HFF-Myc (cell line): ENCODE results near the gene RNF208.

Experiments used
- DNase-seq: peaks from one replicate; pipeline ENCODE4 v3.0.0-alpha.2; 2011; ENCODE audit warnings: low read depth; ENCODE audit errors: extremely low read depth
- H3K4me3 ChIP-seq: replicated peaks from 2 replicates; pipeline ENCODE4 v1.5.1; 2011; ENCODE audit warnings: low read depth, mild to moderate bottlenecking, control low read depth, low read length
- TF ChIP-seq, protein P1 (sequence below): IDR thresholded peaks from 2 replicates; pipeline ENCODE4 v1.5.1; 2012; ENCODE audit warnings: mild to moderate bottlenecking, low read depth, low read length, control low read depth; ENCODE audit errors: missing control alignments

Gene RNF208

DNA sequence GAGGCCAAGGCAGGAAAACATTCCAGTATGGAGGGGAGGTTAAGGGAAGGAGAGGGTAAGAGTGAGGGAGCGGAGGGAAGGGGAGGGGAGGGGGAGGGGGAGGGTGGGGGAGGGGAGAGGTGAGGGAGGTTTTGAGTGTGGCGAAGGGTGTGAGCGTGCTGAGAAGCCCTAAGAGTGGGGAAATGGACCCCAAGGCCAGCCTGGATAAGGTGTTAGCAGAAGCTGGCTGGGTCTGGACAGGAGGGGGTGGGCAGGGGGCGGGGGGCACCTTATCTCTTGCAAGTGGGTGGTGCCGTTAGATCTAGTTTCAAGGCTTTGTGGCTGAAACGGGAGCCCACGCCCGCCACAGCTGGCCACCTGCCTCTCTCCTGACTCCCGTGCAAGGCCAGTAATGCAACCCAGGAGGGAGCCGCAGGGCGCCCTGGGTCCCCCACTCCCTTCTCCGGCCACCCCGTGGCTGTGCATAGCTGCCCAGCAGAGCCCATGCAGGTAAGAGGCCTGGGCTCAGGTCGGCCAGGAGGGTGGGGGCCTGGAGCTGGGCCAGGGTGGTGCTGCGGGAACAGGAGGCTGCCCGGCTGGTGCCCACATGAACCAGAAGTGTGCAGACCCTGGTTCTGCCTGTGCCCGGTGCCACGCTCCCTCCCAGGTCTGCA lies 5.9 kb upstream of the RNF208 start:
- TF ChIP-seq, protein P1, sequence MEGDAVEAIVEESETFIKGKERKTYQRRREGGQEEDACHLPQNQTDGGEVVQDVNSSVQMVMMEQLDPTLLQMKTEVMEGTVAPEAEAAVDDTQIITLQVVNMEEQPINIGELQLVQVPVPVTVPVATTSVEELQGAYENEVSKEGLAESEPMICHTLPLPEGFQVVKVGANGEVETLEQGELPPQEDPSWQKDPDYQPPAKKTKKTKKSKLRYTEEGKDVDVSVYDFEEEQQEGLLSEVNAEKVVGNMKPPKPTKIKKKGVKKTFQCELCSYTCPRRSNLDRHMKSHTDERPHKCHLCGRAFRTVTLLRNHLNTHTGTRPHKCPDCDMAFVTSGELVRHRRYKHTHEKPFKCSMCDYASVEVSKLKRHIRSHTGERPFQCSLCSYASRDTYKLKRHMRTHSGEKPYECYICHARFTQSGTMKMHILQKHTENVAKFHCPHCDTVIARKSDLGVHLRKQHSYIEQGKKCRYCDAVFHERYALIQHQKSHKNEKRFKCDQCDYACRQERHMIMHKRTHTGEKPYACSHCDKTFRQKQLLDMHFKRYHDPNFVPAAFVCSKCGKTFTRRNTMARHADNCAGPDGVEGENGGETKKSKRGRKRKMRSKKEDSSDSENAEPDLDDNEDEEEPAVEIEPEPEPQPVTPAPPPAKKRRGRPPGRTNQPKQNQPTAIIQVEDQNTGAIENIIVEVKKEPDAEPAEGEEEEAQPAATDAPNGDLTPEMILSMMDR, result no peak

GRCh38 chr9:137227054-137227852 lies 5.2 kb upstream of the RNF208 start, which contains the start of gene RNF224:
Gene RNF224 (plus strand): TSS chr9:137227502. CDS start chr9:137228336, 834 bp downstream.
- H3K4me3 ChIP-seq, result no peak within 1 kb of the TSS
- TF ChIP-seq, protein P1, result peak; percentile 87
- peak; percentile 38 for DNase-seq

More for the DNA sequence above, 5.9 kb upstream of the RNF208 start:
- no peak overlapping the region for H3K4me3 ChIP-seq
- no peak for DNase-seq

GRCh38 chr9:137226338-137227053 lies 4.5 kb upstream of the RNF208 start:
- no peak overlapping the region for H3K4me3 ChIP-seq
- TF ChIP-seq, protein P1, result no peak
- DNase-seq, result no peak

GRCh38 chr9:137225699-137226331 lies 3.8 kb upstream of the RNF208 start:
- no peak overlapping the region for H3K4me3 ChIP-seq
- DNase-seq, result no peak
- TF ChIP-seq, protein P1, result no peak

GRCh38 chr9:137224830-137225694 lies 3.0 kb upstream of the RNF208 start, which contains the start of gene CYSRT1:
Gene CYSRT1 (plus strand): TSS chr9:137225174. CDS start chr9:137225622, 448 bp downstream.
- DNase-seq, result no peak

More at GRCh38 chr9:137224830-137225694, 3.0 kb upstream of the RNF208 start, which contains the start of gene CYSRT1:
- peak within 1 kb of the TSS; percentile 74 for H3K4me3 ChIP-seq
- TF ChIP-seq, protein P1, result no peak
